Stimulated activated naive CD8-positive, alpha-beta T cell treated with anti-CD3 and anti-CD28 coated beads, Interleukin-15, Interleukin-2, amounts not matched to agents 100 ng/mL and 50 ng/mL, for 24 hours (primary cell): ENCODE results near the gene WDR93.

ENCODE experiments used
- H3K27ac Mint-ChIP-seq: one replicate; pipeline ENCODE4 v1.8.0; 2021; ENCODE audit warnings: mild to moderate bottlenecking, mixed read lengths
- H3K27me3 Mint-ChIP-seq: one replicate; pipeline ENCODE4 v1.8.0; 2021; ENCODE audit warnings: mixed read lengths
- H3K36me3 Mint-ChIP-seq: one replicate; pipeline ENCODE4 v1.8.0; 2021; ENCODE audit warnings: low read depth, mixed read lengths
- H3K4me1 Mint-ChIP-seq: one replicate; pipeline ENCODE4 v1.8.0; 2021; ENCODE audit warnings: low read depth, mixed read lengths
- H3K4me3 Mint-ChIP-seq: one replicate; pipeline ENCODE4 v1.8.0; 2021; ENCODE audit warnings: mild to moderate bottlenecking, mixed read lengths
- H3K9me3 Mint-ChIP-seq: one replicate; pipeline ENCODE4 v1.8.0; 2021; ENCODE audit warnings: mixed read lengths

WDR93 gene

DNA sequence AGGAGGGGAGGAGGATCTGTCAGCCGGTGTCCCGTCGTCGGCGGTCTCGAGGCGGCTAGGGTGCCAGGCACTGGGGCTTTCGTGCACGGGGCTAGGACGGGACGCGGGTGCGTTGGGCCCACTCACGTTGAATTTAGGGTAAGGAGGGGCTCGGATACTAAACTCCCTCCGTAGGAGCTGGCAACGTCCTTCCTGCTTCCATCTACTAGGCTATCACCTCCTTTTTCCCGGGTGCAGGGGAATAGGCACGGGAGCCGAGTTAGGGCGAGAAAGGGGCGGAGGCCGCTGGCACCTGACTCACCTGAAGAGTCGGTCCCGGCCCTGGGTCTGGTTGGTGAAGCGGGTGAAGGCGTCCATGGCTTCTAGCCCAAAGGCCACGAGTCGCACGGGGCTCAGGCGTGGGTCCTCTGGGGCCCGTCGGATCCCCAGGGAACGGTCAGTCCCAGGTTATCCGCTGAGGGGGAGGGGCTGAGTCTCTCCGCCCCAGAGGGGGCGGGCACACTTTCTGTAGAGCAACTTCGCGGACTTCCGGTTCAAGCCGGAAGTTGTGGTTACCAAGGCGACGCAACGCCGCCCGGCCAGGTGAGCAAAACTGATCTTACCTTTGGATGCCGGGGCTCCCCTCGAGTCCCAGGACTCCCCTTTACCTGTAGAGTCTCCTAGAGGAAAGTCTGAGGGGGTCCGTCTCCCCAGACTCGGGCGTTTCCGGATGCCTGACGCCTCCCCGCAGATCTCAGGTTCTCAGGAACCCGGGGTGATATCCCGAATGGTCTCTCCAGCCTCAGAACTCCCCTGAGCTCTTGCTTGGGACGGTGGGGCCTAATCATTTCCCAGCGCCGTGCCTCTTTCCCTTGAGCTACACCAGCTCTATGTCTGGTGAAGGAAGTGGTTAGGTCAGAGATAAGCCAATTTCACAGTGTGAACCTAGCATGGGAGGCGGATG is at the start of gene WDR93, which contains the start of gene PEX11A:
Gene WDR93, plus strand, starts transcription at position 536 of the 943 bp plus-strand sequence. CDS start 10,936 bp downstream, outside the sequence.
Gene PEX11A, minus strand, starts transcription at position 479 of the 943 bp plus-strand sequence. Its CDS starts 122 bp downstream, at position 357.
- H3K9me3 Mint-ChIP-seq = no peaks in the 10 kb centered on the region
- H3K27ac Mint-ChIP-seq = peak within 1 kb of the TSS; percentile 40
- peaks cover 16% of the 10 kb centered on the region for H3K4me1 Mint-ChIP-seq
- H3K27me3 Mint-ChIP-seq = no peaks in the 10 kb centered on the region
- H3K4me3 Mint-ChIP-seq = peak within 1 kb of the TSS; percentile 86
- no peaks in the 10 kb centered on the region for H3K36me3 Mint-ChIP-seq

- H3K4me3 Mint-ChIP-seq = no peak overlapping the region
- no peaks in the 10 kb centered on the region for H3K36me3 Mint-ChIP-seq
Measured at GRCh38 chr15:89641053-89641452, 49.6 kb upstream of the WDR93 start.

DNA sequence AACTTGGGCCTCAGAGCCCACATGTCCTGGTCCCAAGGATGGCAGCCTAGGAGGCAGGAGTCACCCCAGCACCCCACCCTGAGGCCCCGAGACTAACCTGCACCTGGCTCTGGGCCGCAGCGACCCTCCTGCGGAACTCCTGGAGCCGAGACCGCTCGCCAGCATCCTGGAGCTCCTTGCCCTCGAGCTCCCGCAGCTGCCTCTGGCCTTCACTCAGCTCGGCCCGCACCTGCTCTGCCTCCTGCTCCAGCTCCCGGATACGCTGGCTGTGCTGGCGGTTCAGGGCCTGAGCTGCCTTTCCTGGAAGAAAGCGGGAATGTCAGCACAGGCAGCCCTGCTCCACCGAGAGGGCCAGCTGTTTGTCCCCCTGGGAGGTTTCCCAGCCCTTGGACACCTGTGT is 48.5 kb upstream of the WDR93 start:
- Mint-ChIP-seq H3K36me3 (no peaks in the 10 kb centered on the region), H3K9me3 (no peaks in the 10 kb centered on the region), H3K27ac (no peak overlapping the region), H3K4me1 (no peaks in the 10 kb centered on the region), H3K4me3 (no peak overlapping the region), H3K27me3 (no peaks in the 10 kb centered on the region)

More at GRCh38 chr15:89641053-89641452, 49.6 kb upstream of the WDR93 start:
- no peaks in the 10 kb centered on the region for H3K4me1 Mint-ChIP-seq
- H3K9me3 Mint-ChIP-seq = no peaks in the 10 kb centered on the region
- H3K27ac Mint-ChIP-seq = no peak overlapping the region
- no peaks in the 10 kb centered on the region for H3K27me3 Mint-ChIP-seq

DNA sequence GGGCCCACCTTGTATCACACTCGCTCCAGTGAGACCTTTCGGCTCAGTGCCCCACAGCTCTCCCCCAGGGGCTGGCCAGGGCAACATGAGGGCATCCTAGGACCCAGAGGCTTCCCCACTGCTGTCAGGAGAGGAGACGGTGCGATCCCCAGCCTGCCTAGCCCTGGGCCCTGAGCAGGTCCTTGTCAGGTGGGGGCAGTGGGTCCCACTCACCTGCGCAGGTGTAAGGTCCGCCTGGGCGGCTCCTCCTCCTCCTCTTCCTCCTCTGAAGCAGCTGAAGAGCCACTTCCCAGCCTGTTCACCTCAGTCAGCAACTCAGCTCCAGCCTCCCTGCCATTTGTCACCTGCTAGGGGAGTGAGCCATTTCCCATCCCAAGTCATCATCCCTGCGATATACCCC is 44.9 kb upstream of the WDR93 start:
- Mint-ChIP-seq H3K27me3 (no peaks in the 10 kb centered on the region), H3K4me3 (no peak overlapping the region), H3K9me3 (no peaks in the 10 kb centered on the region), H3K4me1 (peaks cover 4% of the 10 kb centered on the region), H3K36me3 (no peaks in the 10 kb centered on the region), H3K27ac (no peak overlapping the region)

GRCh38 chr15:89646416-89647141 is 44.0 kb upstream of the WDR93 start:
- H3K36me3 Mint-ChIP-seq = no peaks in the 10 kb centered on the region
- no peak overlapping the region for H3K27ac Mint-ChIP-seq
- H3K9me3 Mint-ChIP-seq = no peaks in the 10 kb centered on the region
- H3K4me1 Mint-ChIP-seq = peaks cover 4% of the 10 kb centered on the region
- no peak overlapping the region for H3K4me3 Mint-ChIP-seq
- no peaks in the 10 kb centered on the region for H3K27me3 Mint-ChIP-seq

- Mint-ChIP-seq H3K27me3 (peaks cover 3% of the 10 kb centered on the region), H3K4me3 (no peak overlapping the region), H3K4me1 (peaks cover 4% of the 10 kb centered on the region), H3K9me3 (no peaks in the 10 kb centered on the region), H3K36me3 (no peaks in the 10 kb centered on the region), H3K27ac (no peak overlapping the region)
Measured at GRCh38 chr15:89647191-89647851, 43.3 kb upstream of the WDR93 start.

- no peaks in the 10 kb centered on the region for H3K36me3 Mint-ChIP-seq
Measured at GRCh38 chr15:89648106-89649012, 42.3 kb upstream of the WDR93 start.

DNA sequence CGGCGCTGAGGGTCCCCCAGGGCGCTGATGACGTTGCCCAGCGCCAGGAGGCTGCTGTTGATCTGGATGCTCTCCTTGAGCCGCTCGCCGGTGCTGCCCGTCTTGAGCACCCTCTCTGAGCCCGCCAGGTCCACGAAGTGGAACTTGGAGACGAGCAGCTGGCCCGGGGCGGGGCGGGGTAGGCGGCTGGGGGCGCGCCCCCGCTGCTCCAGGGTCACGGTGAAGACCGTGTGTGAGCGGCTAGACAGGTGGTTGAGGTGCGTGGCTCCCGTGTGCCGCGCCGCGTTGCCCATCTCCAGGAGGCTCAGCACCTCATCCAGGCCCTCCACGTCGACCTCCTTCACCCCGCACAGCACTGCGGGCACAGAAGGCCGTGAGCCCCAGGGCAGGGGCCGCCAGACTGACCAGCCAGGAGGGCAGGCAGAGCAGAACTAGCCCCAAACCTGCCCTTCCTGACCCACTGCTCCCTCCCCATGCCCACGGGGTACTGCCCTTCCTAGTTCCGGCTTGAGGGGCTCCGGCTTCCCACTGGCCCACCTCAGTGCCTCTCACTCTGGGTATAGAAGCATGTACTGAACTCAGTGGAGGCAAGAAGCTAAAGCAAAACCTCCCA is 41.5 kb upstream of the WDR93 start:
- H3K4me3 Mint-ChIP-seq = no peak overlapping the region
- peaks cover 17% of the 10 kb centered on the region for H3K27me3 Mint-ChIP-seq
- H3K36me3 Mint-ChIP-seq = no peaks in the 10 kb centered on the region
- H3K9me3 Mint-ChIP-seq = no peaks in the 10 kb centered on the region
- no peak overlapping the region for H3K27ac Mint-ChIP-seq
- peaks cover 4% of the 10 kb centered on the region for H3K4me1 Mint-ChIP-seq

More at GRCh38 chr15:89648106-89649012, 42.3 kb upstream of the WDR93 start:
- H3K9me3 Mint-ChIP-seq = no peaks in the 10 kb centered on the region
- H3K27me3 Mint-ChIP-seq = peaks cover 10% of the 10 kb centered on the region
- H3K4me1 Mint-ChIP-seq = peaks cover 4% of the 10 kb centered on the region
- no peak overlapping the region for H3K27ac Mint-ChIP-seq
- no peak overlapping the region for H3K4me3 Mint-ChIP-seq

- no peak overlapping the region for H3K4me3 Mint-ChIP-seq
- H3K27ac Mint-ChIP-seq = no peak overlapping the region
- H3K9me3 Mint-ChIP-seq = no peaks in the 10 kb centered on the region
Measured at GRCh38 chr15:89649716-89650115, 40.9 kb upstream of the WDR93 start.

DNA sequence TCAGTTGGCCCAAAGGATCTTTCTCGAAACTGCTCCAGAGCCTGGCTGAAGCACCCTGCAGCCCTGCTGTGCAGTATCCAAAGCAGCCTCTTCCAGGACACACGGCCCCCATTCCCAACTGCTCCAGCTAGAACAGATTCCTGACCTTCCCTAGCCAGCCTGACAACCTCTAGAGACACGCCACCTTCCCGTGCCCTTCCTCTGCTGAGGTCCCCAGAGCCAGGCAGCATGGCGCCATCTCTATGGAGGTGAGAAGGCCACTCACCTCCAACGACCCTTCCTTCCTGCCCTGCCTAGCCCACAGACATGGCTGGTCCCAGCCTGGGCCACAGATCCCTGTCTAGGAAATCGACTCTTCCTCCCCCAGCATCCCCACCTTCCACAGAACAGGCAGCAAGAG is 38.5 kb upstream of the WDR93 start:
- H3K27me3 Mint-ChIP-seq = peaks cover 40% of the 10 kb centered on the region
- H3K4me1 Mint-ChIP-seq = peaks cover 28% of the 10 kb centered on the region
- no peaks in the 10 kb centered on the region for H3K9me3 Mint-ChIP-seq
- H3K27ac Mint-ChIP-seq = no peak overlapping the region
- no peak overlapping the region for H3K4me3 Mint-ChIP-seq
- peaks cover 4% of the 10 kb centered on the region for H3K36me3 Mint-ChIP-seq

More at GRCh38 chr15:89649716-89650115, 40.9 kb upstream of the WDR93 start:
- H3K27me3 Mint-ChIP-seq = peaks cover 23% of the 10 kb centered on the region
- H3K36me3 Mint-ChIP-seq = peaks cover 4% of the 10 kb centered on the region
- peaks cover 9% of the 10 kb centered on the region for H3K4me1 Mint-ChIP-seq

DNA sequence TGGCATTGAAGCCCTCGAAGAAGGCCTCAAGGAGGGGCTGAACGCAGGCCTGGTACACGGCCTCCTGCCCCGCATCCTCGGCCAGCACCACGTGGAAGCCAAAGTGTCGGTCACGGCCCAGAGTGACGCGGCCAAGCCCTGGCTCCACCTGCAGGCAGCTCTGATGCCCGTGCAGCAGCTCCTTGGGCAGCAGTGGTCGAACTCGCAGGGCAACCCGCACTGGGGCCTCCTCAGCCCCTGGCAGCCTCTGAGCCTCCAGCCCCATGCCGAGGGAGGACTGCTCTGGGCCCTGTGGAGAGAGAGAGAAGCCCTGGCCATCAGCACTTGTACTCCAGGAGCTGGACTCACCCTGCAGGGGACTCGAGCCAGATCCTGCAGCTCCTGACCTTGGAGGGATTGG is 37.9 kb upstream of the WDR93 start:
- peaks cover 4% of the 10 kb centered on the region for H3K36me3 Mint-ChIP-seq
- H3K27ac Mint-ChIP-seq = no peak overlapping the region
- H3K27me3 Mint-ChIP-seq = peaks cover 43% of the 10 kb centered on the region
- H3K4me1 Mint-ChIP-seq = peaks cover 24% of the 10 kb centered on the region
- H3K4me3 Mint-ChIP-seq = no peak overlapping the region
- H3K9me3 Mint-ChIP-seq = no peaks in the 10 kb centered on the region

- Mint-ChIP-seq H3K27me3 (peaks cover 46% of the 10 kb centered on the region), H3K27ac (no peak overlapping the region), H3K9me3 (no peaks in the 10 kb centered on the region), H3K36me3 (peaks cover 4% of the 10 kb centered on the region), H3K4me1 (peaks cover 24% of the 10 kb centered on the region), H3K4me3 (peak overlapping the region; percentile 86)
Measured at GRCh38 chr15:89653578-89653977, 37.0 kb upstream of the WDR93 start.

GRCh38 chr15:89654301-89654761 is 36.3 kb upstream of the WDR93 start:
- peaks cover 4% of the 10 kb centered on the region for H3K36me3 Mint-ChIP-seq
- H3K4me1 Mint-ChIP-seq = peaks cover 24% of the 10 kb centered on the region
- no peaks in the 10 kb centered on the region for H3K9me3 Mint-ChIP-seq
- peaks cover 52% of the 10 kb centered on the region for H3K27me3 Mint-ChIP-seq
- H3K27ac Mint-ChIP-seq = no peak overlapping the region
- H3K4me3 Mint-ChIP-seq = peak overlapping the region; percentile 86
